Tongue (tissue), 2 donors: Measurements from ENCODE around the gene DNASE1L3. TPM values are rescaled to one million over a fixed set of nuclear protein-coding genes. Genes with fewer than 3 reads are reported as not detected.
A peak's percentile ranks its signal among the peaks of the same experiment; 100 is the strongest.
"Not testable (repeated sequence)": the region's sequence is repeated elsewhere in the genome, so short reads cannot be mapped to it uniquely, and the experiment has no call there.

Source experiments
- DNase-seq: peaks from one replicate; pipeline ENCODE4 v3.0.0-alpha.2; 2015
- total RNA-seq: library from RNA; depleted of rRNA; stranded (reverse); fragments of >200 nt; gene quantifications from one replicate; pipeline ENCODE4 v1.2.3, GENCODE V29; 2014

The DNASE1L3 gene
- total RNA-seq, 1 donor from 2014 or later, result not detected

DNA sequence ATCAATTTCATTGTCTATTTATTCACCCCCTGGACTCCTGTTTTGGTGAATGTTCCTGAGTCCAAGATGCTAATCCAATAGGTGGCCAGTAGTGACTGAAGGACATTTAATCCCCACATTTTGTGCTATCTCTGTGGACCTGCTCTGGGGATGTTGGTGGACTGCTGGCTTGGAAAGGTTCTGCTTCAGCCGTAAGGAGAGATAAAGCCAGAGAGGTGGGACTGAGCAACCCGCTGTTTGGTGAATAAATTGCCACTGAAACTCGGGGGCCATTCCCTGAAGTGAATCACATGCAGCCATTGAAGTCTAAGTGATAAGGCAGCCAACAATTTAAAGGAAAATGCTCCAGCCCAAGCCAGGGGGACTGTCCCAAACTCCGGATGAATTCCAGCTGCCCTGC is 25.2 kb upstream of the DNASE1L3 start:
- no peak for DNase-seq

GRCh38 chr3:58234516-58234931 is 23.8 kb upstream of the DNASE1L3 start:
- DNase-seq, result no peak

GRCh38 chr3:58231666-58232065 is 20.9 kb upstream of the DNASE1L3 start:
- no peak for DNase-seq

GRCh38 chr3:58230876-58231552 is 20.2 kb upstream of the DNASE1L3 start:
- DNase-seq, result no peak

- DNase-seq, result not testable (repeated sequence)
Measured at GRCh38 chr3:58227933-58228332, 17.2 kb upstream of the DNASE1L3 start.

GRCh38 chr3:58223855-58224254 is 13.1 kb upstream of the DNASE1L3 start:
- DNase-seq, result no peak

DNA sequence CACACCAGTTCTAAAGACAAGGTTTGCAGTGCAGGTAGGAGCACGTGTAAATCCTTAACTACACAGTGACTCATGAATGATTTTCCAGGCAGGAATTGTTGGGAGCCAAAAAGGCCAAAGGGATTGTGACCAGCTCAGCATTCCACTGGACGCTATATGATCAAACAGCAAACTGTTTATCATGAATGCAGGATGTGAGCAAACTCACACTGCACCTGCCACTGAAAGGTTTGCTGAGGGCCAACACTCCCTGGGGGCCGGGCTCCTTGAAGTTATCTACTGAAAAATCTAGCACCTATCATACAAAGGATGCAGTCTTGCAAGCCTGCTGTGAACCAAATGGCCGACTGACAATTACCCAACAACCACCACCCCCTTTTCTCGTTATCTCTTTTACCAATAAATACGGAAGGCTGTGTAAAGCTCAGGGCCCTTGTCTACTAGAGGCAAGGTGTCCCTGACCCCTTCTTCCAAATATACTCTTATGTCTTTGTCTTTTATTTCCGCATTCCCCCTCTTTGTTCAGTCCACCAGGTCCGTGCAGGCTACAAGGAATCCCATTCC is 11.5 kb upstream of the DNASE1L3 start:
- DNase-seq, result no peak

GRCh38 chr3:58218904-58219303 is 8.1 kb upstream of the DNASE1L3 start:
- DNase-seq, result no peak

DNA sequence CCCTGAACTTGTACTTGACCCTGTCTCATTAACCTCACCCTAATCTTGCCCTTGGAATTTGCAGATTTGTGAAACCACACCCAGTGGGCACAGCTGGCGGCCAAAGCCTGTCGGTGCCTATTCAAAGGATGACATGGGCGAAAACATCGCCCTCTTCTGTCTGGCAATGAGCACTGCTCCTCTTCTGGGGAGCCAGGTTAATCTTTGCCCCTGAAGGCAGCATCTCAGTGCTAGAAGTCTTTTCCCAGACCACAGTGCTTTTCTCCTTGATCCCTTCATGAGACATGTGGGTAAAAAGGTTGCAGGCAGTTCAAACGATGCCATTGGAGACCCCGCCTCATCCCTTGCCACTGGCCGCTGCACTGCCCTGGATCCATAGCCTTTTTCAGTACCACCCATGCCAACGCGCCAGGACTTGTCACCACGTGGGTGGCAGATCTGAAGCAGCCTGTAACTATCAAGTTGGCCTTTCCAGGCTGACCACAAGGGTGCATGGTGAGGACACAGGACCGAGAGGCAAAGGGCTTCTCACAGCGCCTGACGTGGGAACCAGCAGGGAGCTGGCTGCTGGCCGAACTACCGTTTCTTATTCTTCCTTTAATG is 6.5 kb upstream of the DNASE1L3 start:
- DNase-seq, result peak; percentile 76

GRCh38 chr3:58216496-58217195 is 5.9 kb upstream of the DNASE1L3 start:
- DNase-seq, result no peak

DNA sequence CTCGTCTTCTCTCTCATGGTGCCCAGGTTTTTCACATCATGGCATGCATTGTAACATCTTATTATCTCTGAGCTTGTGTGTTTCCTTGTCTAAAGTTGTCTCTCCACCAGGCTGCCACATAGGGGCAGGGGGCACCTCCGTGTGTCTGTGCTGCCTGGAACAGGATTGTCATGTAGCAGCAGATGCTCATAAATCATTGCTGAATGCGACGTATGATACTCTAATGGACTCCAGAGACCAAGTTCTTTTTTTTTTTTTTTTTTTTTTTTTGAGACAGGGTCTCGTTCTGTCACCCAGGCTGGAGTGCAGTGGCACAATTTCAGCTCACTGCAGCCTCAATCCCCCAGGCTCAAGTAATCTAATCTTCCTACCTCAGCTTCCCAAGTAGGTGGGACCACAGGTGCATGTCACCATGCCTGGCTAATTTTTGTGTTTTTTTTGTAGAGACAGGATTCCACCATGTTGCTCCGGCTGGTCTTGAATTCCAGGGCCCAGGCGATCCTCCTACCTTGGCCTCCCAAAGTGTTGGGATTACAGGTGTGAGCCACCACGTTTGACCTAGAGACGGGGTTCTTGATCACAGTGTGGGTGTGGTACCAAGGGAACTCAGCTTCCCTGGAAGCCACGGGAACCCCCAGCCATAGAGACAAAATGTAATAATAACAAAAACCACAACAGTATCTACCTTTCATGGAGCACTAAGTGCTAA is 4.7 kb upstream of the DNASE1L3 start:
- no peak for DNase-seq

DNA sequence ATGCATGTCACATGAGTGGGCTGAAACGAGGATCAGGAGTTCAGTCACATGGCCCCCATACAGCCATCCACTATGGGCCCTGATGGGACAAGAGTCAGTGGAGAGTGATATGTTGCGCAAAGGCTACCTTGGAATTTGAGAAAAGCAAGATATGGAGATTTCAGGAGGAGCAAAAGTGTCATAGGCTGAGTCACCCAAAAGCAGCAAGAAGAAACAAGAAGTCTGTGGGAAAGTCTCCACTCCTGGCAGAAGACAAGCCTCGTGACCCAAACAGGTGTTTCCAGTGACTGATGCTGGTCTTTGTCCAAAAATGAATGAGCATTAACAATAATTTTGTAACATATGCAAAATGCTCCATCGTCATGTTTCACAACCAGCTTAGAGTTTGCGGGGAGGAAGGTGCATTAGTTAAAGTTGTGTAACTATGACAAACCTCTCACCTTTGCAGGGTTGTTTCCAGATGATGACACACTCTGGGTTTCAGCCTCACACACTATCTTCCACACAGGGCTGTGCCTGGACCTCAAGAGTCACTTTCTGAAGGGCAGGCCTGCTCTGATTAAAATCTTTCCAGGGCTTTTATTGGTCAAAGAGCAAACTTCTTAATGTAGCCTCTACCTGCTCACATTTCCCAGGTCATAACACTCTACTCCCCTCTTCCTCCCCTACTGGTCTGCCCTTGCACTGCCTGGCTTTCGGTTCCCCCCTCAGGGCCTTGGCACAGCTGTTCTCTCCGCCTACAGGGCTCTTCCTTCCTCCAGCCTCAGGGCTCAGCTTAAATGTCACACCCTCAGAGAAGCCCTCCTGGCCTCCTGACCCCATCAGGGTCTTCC is 3.9 kb upstream of the DNASE1L3 start:
- peak; percentile 53 for DNase-seq

GRCh38 chr3:58209933-58210332 is 839 bp downstream of the DNASE1L3 start:
- DNase-seq, result no peak

- DNase-seq, result no peak
Measured at GRCh38 chr3:58207954-58208353, 2.8 kb downstream of the DNASE1L3 start.

- no peak for DNase-seq
Measured at GRCh38 chr3:58206406-58207011, 4.3 kb downstream of the DNASE1L3 start.

GRCh38 chr3:58205981-58206380 is 4.8 kb downstream of the DNASE1L3 start:
- no peak for DNase-seq

- DNase-seq, result no peak
Measured at GRCh38 chr3:58204720-58205119, 6.1 kb downstream of the DNASE1L3 start.

DNA sequence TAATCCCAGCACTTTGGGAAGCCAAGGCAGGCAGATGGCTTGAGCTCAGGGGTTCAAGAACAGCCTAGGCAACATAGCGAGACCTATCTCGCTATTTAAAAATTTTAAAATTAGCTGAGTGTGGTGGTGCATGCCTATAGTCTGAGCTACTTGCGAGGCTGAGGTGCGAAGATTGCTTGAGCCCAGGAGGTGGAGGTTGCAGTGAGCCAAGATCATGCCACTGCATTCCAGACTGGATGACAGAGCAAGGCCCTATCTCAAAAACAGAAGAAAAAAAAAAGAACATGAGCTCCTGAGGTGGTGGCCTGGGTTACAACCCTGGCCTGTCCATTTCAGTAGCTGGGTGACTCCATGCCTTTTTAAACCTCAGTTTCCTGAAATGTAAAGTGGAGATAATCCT is 7.2 kb downstream of the DNASE1L3 start:
- DNase-seq, result no peak

- peak; percentile 70 for DNase-seq
Measured at GRCh38 chr3:58202917-58203360, 7.8 kb downstream of the DNASE1L3 start.

GRCh38 chr3:58201451-58201850 is 9.3 kb downstream of the DNASE1L3 start:
- DNase-seq, result not testable (repeated sequence)

- no peak for DNase-seq
Measured at GRCh38 chr3:58200846-58201355, 9.9 kb downstream of the DNASE1L3 start.
